HCT116 (cell line): ENCODE measurements around the gene AMOTL2. TPM values are rescaled to one million over a fixed set of nuclear protein-coding genes. Genes with fewer than 3 reads are reported as not detected.

Experiments used
- ATAC-seq: fragments of 200-7000 bp; cut with Tn5 transposase; 2 replicates; pipeline ENCODE4 v1.9.1; 2020; ENCODE audit warnings: mild to moderate bottlenecking, moderate library complexity
- BruUV-seq: library from RNA; stranded (reverse); fragments of 400-500 nt; replicated peaks from 2 replicates; lab custom pipeline; 2021; lab: Mats Ljungman, UMichigan
- CTCF ChIA-PET: fragments of 300-600 bp; sonication (Branson Sonifier 250); formaldehyde crosslinking; loops from one replicate; lab custom pipeline; 2021; ENCODE audit warnings: antibody characterized with exemption; lab: Charles Lee
- POLR2A ChIA-PET: fragments of 300-600, 350-600 bp; sonication (Branson Sonifier 250); formaldehyde crosslinking; loops from one replicate; lab custom pipeline; 2021; ENCODE audit warnings: antibody characterized with exemption; lab: Charles Lee
- RAD21 ChIA-PET, 2 experiments: fragments of 300-600 bp; sonication (Branson Sonifier 250); formaldehyde crosslinking; loops; one replicate each; lab custom pipeline; 2023; ENCODE audit warnings: low total read pairs in 2 of 2; ENCODE audit not compliant: uncharacterized antibody in 2 of 2, unreplicated experiment in 2 of 2, low non-redundant PET in 1 of 2; lab: Charles Lee
- DNase-seq: peaks from one replicate; pipeline ENCODE4 v3.0.0-alpha.2; 2010; ENCODE audit warnings: low read depth, low spot score
- H2AFZ ChIP-seq: fragments of 200-600 bp; shearing (Covaris generic), sonication (generic); 2 replicates; pipeline ENCODE4 v1.6.1; 2017; ENCODE audit warnings: low read depth, mixed run types, mixed read lengths, antibody characterized with exemption, low read length; ENCODE audit not compliant: poor library complexity, severe bottlenecking
- H3K27ac ChIP-seq: 2 replicates; pipeline ENCODE4 v1.5.1; 2012; ENCODE audit warnings: low read depth, low read length
- H3K27me3 ChIP-seq: fragments of 200-600 bp; sonication (generic); 2 replicates; pipeline ENCODE4 v1.6.1; 2016; ENCODE audit warnings: mixed run types, low read length, mixed read lengths; ENCODE audit not compliant: insufficient read depth
- H3K36me3 ChIP-seq, 2 experiments: fragments of 200-500 bp in 1 of 2; fragments of 200-600 bp in 1 of 2; sonication (Bioruptor generic) in 1 of 2; sonication (generic) in 1 of 2; 2 replicates each; pipeline versions ENCODE4 v1.5.1 to v1.6.1; 2014 to 2016; ENCODE audit warnings: low read length in 2 of 2, inconsistent platforms in 1 of 2, mixed read lengths in 1 of 2, mixed run types in 1 of 2; ENCODE audit not compliant: insufficient read depth in 2 of 2, control insufficient read depth in 1 of 2
- H3K4me1 ChIP-seq, 2 experiments: fragments of 200-600 bp in 1 of 2; sonication (generic) in 1 of 2; 2 replicates each; pipeline versions ENCODE4 v1.5.1 to v1.6.1; 2012 to 2017; ENCODE audit warnings: low read length in 2 of 2, inconsistent platforms in 1 of 2, mild to moderate bottlenecking in 1 of 2, mixed read lengths in 1 of 2, mixed run types in 1 of 2, moderate library complexity in 1 of 2; ENCODE audit not compliant: insufficient read depth in 2 of 2, control insufficient read depth in 1 of 2
- H3K4me2 ChIP-seq: fragments of 200-600 bp; sonication (generic); 2 replicates; pipeline ENCODE4 v1.6.1; 2017; ENCODE audit warnings: mixed run types, low read length, mixed read lengths
- H3K4me3 ChIP-seq, 2 experiments: fragments of 200-600 bp in 1 of 2; sonication (generic) in 1 of 2; replicated peaks in 1 of 2; 2 replicates each; pipeline ENCODE4 v1.5.1; 2011 to 2016; ENCODE audit warnings: low read length in 2 of 2, control low read depth in 1 of 2, low read depth in 1 of 2, mild to moderate bottlenecking in 1 of 2, mixed read lengths in 1 of 2, mixed run types in 1 of 2
- H3K79me2 ChIP-seq: fragments of 200-600 bp; sonication (generic); 2 replicates; pipeline ENCODE4 v1.6.1; 2017; ENCODE audit warnings: mild to moderate bottlenecking, mixed run types, low read length, moderate library complexity, mixed read lengths; ENCODE audit not compliant: insufficient read depth
- H3K9ac ChIP-seq: fragments of 200-600 bp; sonication (generic); 2 replicates; pipeline ENCODE4 v1.6.1; 2016; ENCODE audit warnings: low read length, mixed read lengths
- H3K9me2 ChIP-seq: fragments of 200-600 bp; sonication (generic), shearing (Covaris generic); 2 replicates; pipeline ENCODE4 v1.6.1; 2017; ENCODE audit warnings: mixed run types, mild to moderate bottlenecking, moderate library complexity; ENCODE audit not compliant: insufficient read depth
- H3K9me3 ChIP-seq, 2 experiments: fragments of 200-500 bp in 1 of 2; fragments of 200-600 bp in 1 of 2; sonication (Bioruptor generic) in 1 of 2; sonication (generic) in 1 of 2; 2 replicates each; pipeline ENCODE4 v1.6.1; 2014 to 2017; ENCODE audit warnings: low read length in 2 of 2, mixed read lengths in 2 of 2, inconsistent platforms in 1 of 2, low read depth in 1 of 2, mild to moderate bottlenecking in 1 of 2, mixed run types in 1 of 2, moderate library complexity in 1 of 2; ENCODE audit not compliant: control insufficient read depth in 1 of 2, insufficient read depth in 1 of 2
- H4K20me1 ChIP-seq: fragments of 200-600 bp; sonication (generic), shearing (Covaris generic); 2 replicates; pipeline ENCODE4 v1.6.1; 2017; ENCODE audit warnings: mixed run types, mild to moderate bottlenecking, moderate library complexity; ENCODE audit not compliant: insufficient read depth
- ATF3 ChIP-seq: IDR thresholded peaks from 2 replicates; pipeline ENCODE4 v1.6.1; 2012
- CBX3 ChIP-seq: IDR thresholded peaks from 2 replicates; pipeline ENCODE4 v1.6.1; 2012; ENCODE audit warnings: low read depth
- EGR1 ChIP-seq: IDR thresholded peaks from 2 replicates; pipeline ENCODE4 v1.6.1; 2012; ENCODE audit warnings: low read depth
- EZH2 ChIP-seq: fragments of 200-600 bp; sonication (generic); IDR thresholded peaks from 2 replicates; pipeline ENCODE4 v1.6.1; 2017; ENCODE audit warnings: antibody characterized with exemption, mixed run types
- EZH2phosphoT487 ChIP-seq: fragments of 200-600 bp; IDR thresholded peaks from 2 replicates; pipeline ENCODE4 v1.6.1; 2018; ENCODE audit warnings: antibody characterized with exemption, borderline replicate concordance
- JUND ChIP-seq: IDR thresholded peaks from 2 replicates; pipeline ENCODE4 v1.6.1; 2012
- MAX ChIP-seq: IDR thresholded peaks from 2 replicates; pipeline ENCODE4 v1.6.1; 2012
- POLR2A ChIP-seq: IDR thresholded peaks from 2 replicates; pipeline ENCODE4 v1.7.0; 2011; ENCODE audit warnings: borderline replicate concordance; ENCODE audit not compliant: insufficient read depth, insufficient read length; ENCODE audit errors: extremely low read depth
- RAD21 ChIP-seq: IDR thresholded peaks from 2 replicates; pipeline ENCODE4 v1.6.1; 2012; ENCODE audit warnings: low read depth, mild to moderate bottlenecking
- SIN3A ChIP-seq: IDR thresholded peaks from 2 replicates; pipeline ENCODE4 v1.6.1; 2012; ENCODE audit warnings: low read depth
- SP1 ChIP-seq: IDR thresholded peaks from 2 replicates; pipeline ENCODE4 v1.6.1; 2012; ENCODE audit warnings: low read depth
- SRF ChIP-seq: IDR thresholded peaks from 2 replicates; pipeline ENCODE4 v1.6.1; 2012; ENCODE audit warnings: low read depth
- TCF7L2 ChIP-seq: IDR thresholded peaks from 2 replicates; pipeline ENCODE4 v1.7.0; 2011; ENCODE audit warnings: borderline replicate concordance, inconsistent platforms; ENCODE audit not compliant: insufficient read depth, insufficient read length; ENCODE audit errors: extremely low read depth
- ZBTB33 ChIP-seq: IDR thresholded peaks from 2 replicates; pipeline ENCODE4 v1.6.1; 2011; ENCODE audit warnings: mild to moderate bottlenecking, low read length, moderate library complexity; ENCODE audit not compliant: insufficient replicate concordance; ENCODE audit errors: extremely low read depth
- ZFX ChIP-seq: fragments of 450-650 bp; IDR thresholded peaks from 2 replicates; pipeline ENCODE4 v1.6.1; 2017
- ZNF274 ChIP-seq: fragments of 200-500 bp; sonication (Bioruptor generic); IDR thresholded peaks from 2 replicates; pipeline ENCODE4 v1.6.1; 2014; ENCODE audit warnings: mild to moderate bottlenecking, low read depth, low read length, inconsistent platforms
- intact Hi-C: fragments of 100-400 bp; cut with micrococcal nuclease; formaldehyde crosslinking; loops from 2 replicates; pipeline ENCODE4 v1.10.0; 2022
- total RNA-seq: library from RNA; stranded (reverse); gene quantifications from one replicate; pipeline ENCODE4 v1.2.1, GENCODE V29; 2021; ENCODE audit not compliant: unreplicated experiment
- TF ChIP-seq, protein P1 (sequence below): IDR thresholded peaks from 2 replicates; pipeline ENCODE4 v1.6.1; 2012; ENCODE audit warnings: low read depth
- TF ChIP-seq, protein P2 (sequence below), 3 experiments: fragments of 200-600 bp in 1 of 3; sonication (generic) in 1 of 3; IDR thresholded peaks in 2 of 3; conservative IDR thresholded peaks in 1 of 3; 2 replicates each; pipeline ENCODE4 v1.5.1; 2012 to 2017; ENCODE audit warnings: low read depth in 2 of 3, low read length in 2 of 3, antibody characterized with exemption in 1 of 3, borderline replicate concordance in 1 of 3, control low read depth in 1 of 3, mild to moderate bottlenecking in 1 of 3, mixed read lengths in 1 of 3, mixed run types in 1 of 3, moderate library complexity in 1 of 3; ENCODE audit not compliant: insufficient read depth in 1 of 3

AMOTL2 gene
- total RNA-seq, 1 experiment from 2014 or later = 54.0 TPM

- Histone ChIP-seq H3K27me3 (no peaks in the 10 kb centered on the region), H3K9me3 (no peaks in the 10 kb centered on the region), H3K27ac (peak overlapping the region; percentile 48), H3K4me1 (peaks cover 54 to 69% of the 10 kb centered on the region in 2 experiments), H4K20me1 (no peaks in the 10 kb centered on the region), H3K4me2 (peak overlapping the region; percentile 96), H2AFZ (no peak overlapping the region), H3K79me2 (no peaks in the 10 kb centered on the region), H3K36me3 (no peaks in the 10 kb centered on the region), H3K4me3 (no peak overlapping the region), H3K9me2 (no peaks in the 10 kb centered on the region), H3K9ac (peak overlapping the region; percentile 84)
- ChIA-PET RAD21 (interaction anchor here (0.8 to 1.4 kb wide), 3 partner anchors 13 to 159 kb away, joined by 3 to 4 read pairs (median 3); no protein-coding TSS in a partner anchor), POLR2A (interaction anchor here (0.6 to 2.2 kb wide), 2 partner anchors 10 to 59 kb away, joined by 4 to 9 read pairs; partner anchors contain the start of gene AMOTL2), CTCF (interaction anchor here (1.1 to 2.7 kb wide), 4 partner anchors 63 to 162 kb away, joined by 3 to 11 read pairs (median 4); no protein-coding TSS in a partner anchor)
- intact Hi-C loops = no loop called here
- ATAC-seq = no peak
- TF ChIP-seq ATF3 (no peak), EZH2 (no peak), JUND (no peak), POLR2A (no peak), SIN3A (no peak), MAX (no peak), SRF (no peak), SP1 (no peak), ZBTB33 (no peak), ZNF274 (no peak), TCF7L2 (no peak), EZH2phosphoT487 (no peak), ZFX (no peak), CBX3 (no peak), RAD21 (no peak), EGR1 (no peak)
- TF ChIP-seq, protein P1, sequence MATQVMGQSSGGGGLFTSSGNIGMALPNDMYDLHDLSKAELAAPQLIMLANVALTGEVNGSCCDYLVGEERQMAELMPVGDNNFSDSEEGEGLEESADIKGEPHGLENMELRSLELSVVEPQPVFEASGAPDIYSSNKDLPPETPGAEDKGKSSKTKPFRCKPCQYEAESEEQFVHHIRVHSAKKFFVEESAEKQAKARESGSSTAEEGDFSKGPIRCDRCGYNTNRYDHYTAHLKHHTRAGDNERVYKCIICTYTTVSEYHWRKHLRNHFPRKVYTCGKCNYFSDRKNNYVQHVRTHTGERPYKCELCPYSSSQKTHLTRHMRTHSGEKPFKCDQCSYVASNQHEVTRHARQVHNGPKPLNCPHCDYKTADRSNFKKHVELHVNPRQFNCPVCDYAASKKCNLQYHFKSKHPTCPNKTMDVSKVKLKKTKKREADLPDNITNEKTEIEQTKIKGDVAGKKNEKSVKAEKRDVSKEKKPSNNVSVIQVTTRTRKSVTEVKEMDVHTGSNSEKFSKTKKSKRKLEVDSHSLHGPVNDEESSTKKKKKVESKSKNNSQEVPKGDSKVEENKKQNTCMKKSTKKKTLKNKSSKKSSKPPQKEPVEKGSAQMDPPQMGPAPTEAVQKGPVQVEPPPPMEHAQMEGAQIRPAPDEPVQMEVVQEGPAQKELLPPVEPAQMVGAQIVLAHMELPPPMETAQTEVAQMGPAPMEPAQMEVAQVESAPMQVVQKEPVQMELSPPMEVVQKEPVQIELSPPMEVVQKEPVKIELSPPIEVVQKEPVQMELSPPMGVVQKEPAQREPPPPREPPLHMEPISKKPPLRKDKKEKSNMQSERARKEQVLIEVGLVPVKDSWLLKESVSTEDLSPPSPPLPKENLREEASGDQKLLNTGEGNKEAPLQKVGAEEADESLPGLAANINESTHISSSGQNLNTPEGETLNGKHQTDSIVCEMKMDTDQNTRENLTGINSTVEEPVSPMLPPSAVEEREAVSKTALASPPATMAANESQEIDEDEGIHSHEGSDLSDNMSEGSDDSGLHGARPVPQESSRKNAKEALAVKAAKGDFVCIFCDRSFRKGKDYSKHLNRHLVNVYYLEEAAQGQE = no peak
- TF ChIP-seq, protein P2, sequence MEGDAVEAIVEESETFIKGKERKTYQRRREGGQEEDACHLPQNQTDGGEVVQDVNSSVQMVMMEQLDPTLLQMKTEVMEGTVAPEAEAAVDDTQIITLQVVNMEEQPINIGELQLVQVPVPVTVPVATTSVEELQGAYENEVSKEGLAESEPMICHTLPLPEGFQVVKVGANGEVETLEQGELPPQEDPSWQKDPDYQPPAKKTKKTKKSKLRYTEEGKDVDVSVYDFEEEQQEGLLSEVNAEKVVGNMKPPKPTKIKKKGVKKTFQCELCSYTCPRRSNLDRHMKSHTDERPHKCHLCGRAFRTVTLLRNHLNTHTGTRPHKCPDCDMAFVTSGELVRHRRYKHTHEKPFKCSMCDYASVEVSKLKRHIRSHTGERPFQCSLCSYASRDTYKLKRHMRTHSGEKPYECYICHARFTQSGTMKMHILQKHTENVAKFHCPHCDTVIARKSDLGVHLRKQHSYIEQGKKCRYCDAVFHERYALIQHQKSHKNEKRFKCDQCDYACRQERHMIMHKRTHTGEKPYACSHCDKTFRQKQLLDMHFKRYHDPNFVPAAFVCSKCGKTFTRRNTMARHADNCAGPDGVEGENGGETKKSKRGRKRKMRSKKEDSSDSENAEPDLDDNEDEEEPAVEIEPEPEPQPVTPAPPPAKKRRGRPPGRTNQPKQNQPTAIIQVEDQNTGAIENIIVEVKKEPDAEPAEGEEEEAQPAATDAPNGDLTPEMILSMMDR (IDR thresholded peaks at IDR 0.05 in 2 of 3, conservative IDR thresholded peaks at IDR 0.05 in 1 of 3; ENCODE audit: borderline replicate concordance in 1 of 3, insufficient read depth in 1 of 3, low read depth in 2 of 3, low read length in 2 of 3) = no peak
- DNase-seq = no peak
- no TSS peak for BruUV-seq
Observed at GRCh38 chr3:134314588-134315285, 59.5 kb downstream of the AMOTL2 start.
